ENCODE measurements around the gene OMD.

GRCh38 chr9:92457576-92457975 is 33.3 kb upstream of the OMD start:
- TF ChIP-seq, protein P1, sequence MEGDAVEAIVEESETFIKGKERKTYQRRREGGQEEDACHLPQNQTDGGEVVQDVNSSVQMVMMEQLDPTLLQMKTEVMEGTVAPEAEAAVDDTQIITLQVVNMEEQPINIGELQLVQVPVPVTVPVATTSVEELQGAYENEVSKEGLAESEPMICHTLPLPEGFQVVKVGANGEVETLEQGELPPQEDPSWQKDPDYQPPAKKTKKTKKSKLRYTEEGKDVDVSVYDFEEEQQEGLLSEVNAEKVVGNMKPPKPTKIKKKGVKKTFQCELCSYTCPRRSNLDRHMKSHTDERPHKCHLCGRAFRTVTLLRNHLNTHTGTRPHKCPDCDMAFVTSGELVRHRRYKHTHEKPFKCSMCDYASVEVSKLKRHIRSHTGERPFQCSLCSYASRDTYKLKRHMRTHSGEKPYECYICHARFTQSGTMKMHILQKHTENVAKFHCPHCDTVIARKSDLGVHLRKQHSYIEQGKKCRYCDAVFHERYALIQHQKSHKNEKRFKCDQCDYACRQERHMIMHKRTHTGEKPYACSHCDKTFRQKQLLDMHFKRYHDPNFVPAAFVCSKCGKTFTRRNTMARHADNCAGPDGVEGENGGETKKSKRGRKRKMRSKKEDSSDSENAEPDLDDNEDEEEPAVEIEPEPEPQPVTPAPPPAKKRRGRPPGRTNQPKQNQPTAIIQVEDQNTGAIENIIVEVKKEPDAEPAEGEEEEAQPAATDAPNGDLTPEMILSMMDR (conservative IDR thresholded peaks at IDR 0.05): no peak
- TF ChIP-seq ZFX (IDR thresholded peaks at IDR 0.05): no peak
